Lung (tissue), 12 donors: ENCODE data around the gene MYLIP. TPM values are rescaled to one million over a fixed set of nuclear protein-coding genes. Genes with fewer than 3 reads are reported as not detected.

Source experiments
- ATAC-seq: fragments of 200-7000 bp; cut with Tn5 transposase; one replicate; pipeline ENCODE4 v1.9.1; 2020; ENCODE audit warnings: moderate number of reproducible peaks; ENCODE audit not compliant: insufficient read depth, low FRiP score
- DNase-seq, 3 donors: peaks; one replicate each; pipeline ENCODE4 v3.0.0-alpha.2; 2013 to 2017
- H3K27ac ChIP-seq, 2 donors: one replicate each; pipeline ENCODE4 v1.5.1; 2013; ENCODE audit warnings: mild to moderate bottlenecking in 2 of 2, moderate library complexity in 2 of 2, control low read depth in 1 of 2, inconsistent platforms in 1 of 2, low read depth in 1 of 2, low read length in 1 of 2
- H3K27me3 ChIP-seq, 3 donors: one replicate each; pipeline ENCODE4 v1.5.1; 2013; ENCODE audit warnings: low read length in 2 of 3; ENCODE audit not compliant: control insufficient read depth in 3 of 3, insufficient read depth in 3 of 3
- H3K36me3 ChIP-seq, 4 donors: one replicate each; pipeline ENCODE4 v1.5.1; 2013; ENCODE audit warnings: low read length in 4 of 4, mild to moderate bottlenecking in 1 of 4, moderate library complexity in 1 of 4; ENCODE audit not compliant: control insufficient read depth in 4 of 4, insufficient read depth in 4 of 4
- H3K4me1 ChIP-seq, 5 donors: one replicate each; pipeline ENCODE4 v1.5.1; 2013; ENCODE audit warnings: low read length in 5 of 5, mild to moderate bottlenecking in 2 of 5, moderate library complexity in 1 of 5; ENCODE audit not compliant: control insufficient read depth in 5 of 5, insufficient read depth in 5 of 5
- H3K4me3 ChIP-seq: one replicate; pipeline ENCODE4 v1.5.1; 2013; ENCODE audit warnings: mild to moderate bottlenecking, control low read depth, moderate library complexity
- H3K9ac ChIP-seq, 2 donors: one replicate each; pipeline ENCODE4 v1.5.1; 2013; ENCODE audit warnings: low read length in 2 of 2, control low read depth in 1 of 2; ENCODE audit not compliant: insufficient read depth in 1 of 2
- H3K9me3 ChIP-seq, 4 donors: one replicate each; pipeline ENCODE4 v1.5.1; 2013; ENCODE audit warnings: low read length in 3 of 4, mild to moderate bottlenecking in 1 of 4, moderate library complexity in 1 of 4; ENCODE audit not compliant: control insufficient read depth in 4 of 4, insufficient read depth in 3 of 4
- WGBS, 2 donors: extraction: QIAGEN DNeasy Blood & Tissue Kit; methylation state at CpG; one replicate each; pipeline ENCODE4 v1.1.7; 2013; 5-methylcytosine and 5-hydroxymethylcytosine counted together
- polyA plus RNA-seq, 2 donors: library from polyadenylated mRNA; stranded (reverse); fragments of 200-250 nt; gene quantifications; one replicate each; pipeline ENCODE4 v1.2.1, GENCODE V29; 2013
- total RNA-seq, 2 donors: library from RNA; depleted of rRNA in 1 of 2; stranded (reverse); fragments of >200 nt in 1 of 2; gene quantifications; one replicate each; pipeline ENCODE4 v1.2.1, GENCODE V29; 2014 to 2021
- TF ChIP-seq, protein P1 (sequence below): IDR thresholded peaks from 2 replicates; pipeline ENCODE4 v1.5.1; 2012; ENCODE audit warnings: mild to moderate bottlenecking; ENCODE audit errors: control extremely low read depth, extremely low read depth
- donor health status: control.
- donor health status: control.
- donor health status: Bipolar disorder and iron deficiency.
- donor health status: healthy.
- donor health status: DM: yes; HTN: yes; CAD: no.

The MYLIP gene
- total and polyA plus RNA-seq, 4 donors = 16.7 to 118 (median 26.1) TPM

DNA sequence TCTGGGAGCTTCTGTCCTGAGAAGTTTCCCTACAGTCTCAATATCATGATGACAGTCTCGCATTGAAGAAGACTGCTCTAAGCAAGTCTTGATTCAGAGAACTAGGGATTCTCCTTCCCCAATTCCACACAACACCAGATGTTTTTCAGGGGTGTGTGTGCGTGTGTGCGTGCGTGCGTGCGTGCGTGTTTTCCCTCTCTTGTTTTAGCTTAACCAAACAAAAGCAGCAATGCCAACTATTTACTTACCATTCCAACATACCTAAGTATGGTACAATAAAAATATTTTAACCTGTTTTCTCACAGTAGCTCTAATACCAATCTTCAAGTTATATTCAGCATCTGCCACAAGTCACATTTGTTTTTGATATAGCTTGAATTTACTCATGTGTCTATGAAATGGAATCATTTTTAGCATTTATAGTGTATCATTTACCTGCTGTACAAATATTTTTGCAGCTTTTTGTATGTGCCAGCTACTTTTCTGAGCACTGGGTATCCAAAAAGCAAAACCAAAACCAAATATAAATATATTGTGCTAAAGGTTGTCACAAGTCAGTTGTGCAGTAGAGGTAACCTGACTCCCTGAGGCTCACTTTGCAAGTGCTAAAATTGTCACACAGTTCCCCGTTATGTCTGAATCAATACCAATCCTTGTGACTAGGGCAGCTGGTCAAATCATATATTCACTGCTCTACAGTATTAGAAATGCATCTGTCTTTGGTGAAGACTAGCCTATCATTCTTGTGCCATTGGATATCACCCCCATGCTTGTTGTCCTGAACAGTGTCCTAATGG lies 21.7 kb upstream of the MYLIP start:
- ATAC-seq (no peak), DNase-seq (no peak)
- WGBS, 2 donors = 88 to 94% methylated on average over 8 of the region's 8 CpGs

DNA sequence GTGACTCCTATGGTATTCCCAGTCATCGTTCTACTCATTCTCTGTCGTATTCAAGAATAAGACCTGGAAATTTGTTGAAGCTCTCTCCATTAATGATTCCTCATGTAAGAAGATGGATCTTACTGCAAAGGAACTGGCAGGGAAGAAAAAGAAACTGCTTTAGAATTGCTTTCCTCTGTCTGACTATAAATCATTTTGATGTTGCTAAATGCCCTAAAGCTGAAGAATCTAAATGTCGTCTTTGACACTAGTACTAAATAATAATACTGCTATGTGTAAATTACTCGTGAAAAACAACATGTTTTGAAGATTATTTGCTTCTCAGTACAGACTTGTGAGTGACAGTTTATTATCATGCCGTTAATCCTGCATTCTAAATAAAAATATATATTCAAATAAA lies 20.5 kb upstream of the MYLIP start:
- WGBS, 2 donors = 75 to 82% methylated on average over 5 of the region's 5 CpGs
- Histone ChIP-seq H3K9me3 (no peaks in the 10 kb centered on the region), H3K36me3 (no peaks in the 10 kb centered on the region), H3K27me3 (no peaks in the 10 kb centered on the region), H3K4me1 (peaks cover 2 to 20% (median 6%) of the 10 kb centered on the region in 5 donors), H3K27ac (no peak overlapping the region), H3K9ac (no peak overlapping the region), H3K4me3 (no peak overlapping the region)
- TF ChIP-seq, protein P1, sequence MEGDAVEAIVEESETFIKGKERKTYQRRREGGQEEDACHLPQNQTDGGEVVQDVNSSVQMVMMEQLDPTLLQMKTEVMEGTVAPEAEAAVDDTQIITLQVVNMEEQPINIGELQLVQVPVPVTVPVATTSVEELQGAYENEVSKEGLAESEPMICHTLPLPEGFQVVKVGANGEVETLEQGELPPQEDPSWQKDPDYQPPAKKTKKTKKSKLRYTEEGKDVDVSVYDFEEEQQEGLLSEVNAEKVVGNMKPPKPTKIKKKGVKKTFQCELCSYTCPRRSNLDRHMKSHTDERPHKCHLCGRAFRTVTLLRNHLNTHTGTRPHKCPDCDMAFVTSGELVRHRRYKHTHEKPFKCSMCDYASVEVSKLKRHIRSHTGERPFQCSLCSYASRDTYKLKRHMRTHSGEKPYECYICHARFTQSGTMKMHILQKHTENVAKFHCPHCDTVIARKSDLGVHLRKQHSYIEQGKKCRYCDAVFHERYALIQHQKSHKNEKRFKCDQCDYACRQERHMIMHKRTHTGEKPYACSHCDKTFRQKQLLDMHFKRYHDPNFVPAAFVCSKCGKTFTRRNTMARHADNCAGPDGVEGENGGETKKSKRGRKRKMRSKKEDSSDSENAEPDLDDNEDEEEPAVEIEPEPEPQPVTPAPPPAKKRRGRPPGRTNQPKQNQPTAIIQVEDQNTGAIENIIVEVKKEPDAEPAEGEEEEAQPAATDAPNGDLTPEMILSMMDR = no peak
- DNase-seq (no peak), ATAC-seq (no peak)

More for the DNA sequence above, 21.7 kb upstream of the MYLIP start:
- Histone ChIP-seq H3K4me1 (peaks cover 2 to 20% (median 6%) of the 10 kb centered on the region in 5 donors), H3K4me3 (no peak overlapping the region), H3K9ac (no peak overlapping the region), H3K36me3 (no peaks in the 10 kb centered on the region), H3K9me3 (no peaks in the 10 kb centered on the region), H3K27me3 (no peaks in the 10 kb centered on the region), H3K27ac (no peak overlapping the region)
- TF ChIP-seq, protein P1 = no peak

DNA sequence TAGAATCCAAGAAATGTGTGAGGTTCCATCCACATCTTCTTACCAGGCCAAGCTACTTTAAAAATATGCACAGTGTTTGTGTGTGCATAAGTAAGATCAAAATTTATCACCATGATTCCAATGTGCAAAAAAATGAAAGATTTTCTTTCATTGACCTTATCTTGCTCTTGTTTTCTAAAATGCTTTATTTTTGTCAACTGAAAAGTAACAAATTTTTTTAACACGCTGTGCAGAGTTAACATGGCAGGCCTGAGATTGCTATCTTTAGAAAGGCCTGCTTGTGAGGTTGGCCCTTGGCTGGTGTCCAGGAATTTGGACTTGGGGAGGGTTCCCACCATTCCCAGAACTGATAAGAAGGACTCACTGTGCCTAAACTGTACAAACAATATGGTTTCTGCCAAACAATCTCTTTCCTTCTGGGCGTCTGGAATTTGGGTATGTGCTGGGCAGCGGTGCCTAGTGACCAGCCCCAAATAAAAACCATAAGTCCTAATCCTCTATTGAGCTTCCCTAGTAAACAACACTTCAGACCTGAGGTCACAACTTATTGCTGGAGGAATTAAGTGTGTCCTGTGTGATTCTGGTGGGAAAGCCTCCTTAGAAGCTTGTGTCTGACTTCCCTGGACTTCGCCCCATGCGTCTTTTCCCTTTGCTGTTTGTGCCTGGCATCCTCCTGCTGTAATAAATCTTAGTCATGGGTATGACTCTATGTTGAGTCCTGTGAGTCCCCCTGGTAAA lies 19.8 kb upstream of the MYLIP start:
- Histone ChIP-seq H3K9me3 (no peaks in the 10 kb centered on the region), H3K27me3 (no peaks in the 10 kb centered on the region), H3K27ac (peak overlapping the region in 1 of 2 donors; percentile 1), H3K4me1 (peaks cover 2 to 20% (median 6%) of the 10 kb centered on the region in 5 donors), H3K36me3 (no peaks in the 10 kb centered on the region), H3K9ac (no peak overlapping the region), H3K4me3 (no peak overlapping the region)
- 56% methylated on average over 5 of the region's 5 CpGs for WGBS, 2 donors
- TF ChIP-seq, protein P1 = no peak
- ATAC-seq (no peak), DNase-seq (peak; percentile 42 to 61 (median 50))
